B cell (primary cell): Measurements from ENCODE around the gene COL26A1.

Experiments
- CTCF ChIP-seq: fragments of 200-600 bp; IDR thresholded peaks from one replicate; pipeline ENCODE4 v1.8.0; 2022; ENCODE audit warnings: antibody characterized with exemption, mild to moderate bottlenecking
- EZH2 ChIP-seq: IDR thresholded peaks from 2 replicates; pipeline ENCODE4 v1.6.1; 2012; ENCODE audit warnings: borderline replicate concordance, low read depth, mild to moderate bottlenecking, moderate library complexity, low read length; ENCODE audit not compliant: insufficient read depth, poor library complexity, severe bottlenecking

- TF ChIP-seq CTCF = no peak
- TF ChIP-seq EZH2 = no peak
Observed at GRCh38 chr7:101368422-101369165, 5.9 kb downstream of the COL26A1 start.
